ENCODE results near the gene ZC3H8. TPM values are rescaled to one million over a fixed set of nuclear protein-coding genes. Genes with fewer than 3 reads are reported as not detected.

Gene ZC3H8
- total RNA-seq, 1 donor, result 17.4 TPM

DNA sequence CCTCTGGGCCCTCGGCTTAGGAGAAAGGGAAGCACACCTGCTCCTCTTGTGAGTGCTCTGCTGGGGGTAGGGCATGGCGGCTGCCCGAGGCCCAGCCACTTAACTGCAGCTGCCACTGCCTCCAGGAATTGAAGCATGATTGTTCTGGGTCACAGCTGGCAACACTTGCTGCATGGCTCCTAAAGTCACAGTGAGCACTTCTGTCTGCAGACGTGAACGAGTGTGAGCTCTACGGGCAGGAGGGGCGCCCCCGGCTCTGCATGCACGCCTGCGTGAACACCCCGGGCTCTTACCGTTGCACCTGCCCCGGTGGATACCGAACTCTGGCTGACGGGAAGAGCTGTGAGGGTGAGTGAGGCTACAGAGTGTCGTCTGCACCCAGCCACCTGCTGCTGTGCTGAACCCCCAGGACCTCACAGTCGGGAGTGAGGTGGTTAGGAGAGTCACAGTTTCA, 72.2 kb downstream of the ZC3H8 start:
- H3K4me3 ChIP-seq (ENCODE audit: low read depth, low read length), result no peak overlapping the region
- no peak for DNase-seq (ENCODE audit: low read depth)
- TF ChIP-seq, protein P1, sequence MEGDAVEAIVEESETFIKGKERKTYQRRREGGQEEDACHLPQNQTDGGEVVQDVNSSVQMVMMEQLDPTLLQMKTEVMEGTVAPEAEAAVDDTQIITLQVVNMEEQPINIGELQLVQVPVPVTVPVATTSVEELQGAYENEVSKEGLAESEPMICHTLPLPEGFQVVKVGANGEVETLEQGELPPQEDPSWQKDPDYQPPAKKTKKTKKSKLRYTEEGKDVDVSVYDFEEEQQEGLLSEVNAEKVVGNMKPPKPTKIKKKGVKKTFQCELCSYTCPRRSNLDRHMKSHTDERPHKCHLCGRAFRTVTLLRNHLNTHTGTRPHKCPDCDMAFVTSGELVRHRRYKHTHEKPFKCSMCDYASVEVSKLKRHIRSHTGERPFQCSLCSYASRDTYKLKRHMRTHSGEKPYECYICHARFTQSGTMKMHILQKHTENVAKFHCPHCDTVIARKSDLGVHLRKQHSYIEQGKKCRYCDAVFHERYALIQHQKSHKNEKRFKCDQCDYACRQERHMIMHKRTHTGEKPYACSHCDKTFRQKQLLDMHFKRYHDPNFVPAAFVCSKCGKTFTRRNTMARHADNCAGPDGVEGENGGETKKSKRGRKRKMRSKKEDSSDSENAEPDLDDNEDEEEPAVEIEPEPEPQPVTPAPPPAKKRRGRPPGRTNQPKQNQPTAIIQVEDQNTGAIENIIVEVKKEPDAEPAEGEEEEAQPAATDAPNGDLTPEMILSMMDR (IDR thresholded peaks at IDR 0.05; ENCODE audit: insufficient read depth, low read length), result no peak

DNA sequence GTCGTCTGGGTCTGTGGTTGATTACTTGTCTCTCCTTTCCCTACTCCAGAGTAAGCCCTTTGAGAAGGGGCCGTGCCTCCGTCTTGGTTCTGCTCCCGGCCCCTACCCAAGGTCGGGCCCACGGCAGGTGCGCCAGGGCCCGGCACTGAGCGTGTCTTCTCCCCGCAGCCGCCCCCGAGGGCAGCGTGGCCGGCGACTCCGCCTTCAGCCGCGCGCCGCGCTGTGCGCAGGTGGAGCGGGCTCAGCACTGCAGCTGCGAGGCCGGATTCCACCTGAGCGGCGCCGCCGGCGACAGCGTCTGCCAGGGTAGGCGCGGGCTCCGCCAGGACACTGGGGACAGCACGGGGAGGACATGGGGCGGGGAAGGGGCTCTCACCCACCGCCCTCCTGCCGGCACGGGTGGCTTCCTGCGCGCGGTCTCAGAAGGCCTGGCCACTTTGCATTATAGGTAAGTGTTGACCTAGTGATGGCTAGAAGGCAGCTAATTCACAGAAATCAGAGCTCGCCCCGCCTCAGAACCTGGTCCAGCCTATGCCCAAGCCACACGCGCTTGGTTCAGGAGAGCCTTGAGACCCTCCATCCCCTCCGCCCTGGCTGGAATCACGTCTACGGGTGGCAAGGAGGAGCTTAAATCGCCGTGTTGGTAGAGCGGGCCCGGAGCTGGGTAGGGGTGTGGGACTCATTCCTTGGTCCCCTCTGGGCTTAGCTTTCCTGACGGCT, 73.1 kb downstream of the ZC3H8 start:
- TF ChIP-seq, protein P1 (IDR thresholded peaks at IDR 0.05; ENCODE audit: insufficient read depth, low read length), result no peak
- no peak for DNase-seq (ENCODE audit: low read depth)
- H3K4me3 ChIP-seq (ENCODE audit: low read depth, low read length), result no peak overlapping the region

DNA sequence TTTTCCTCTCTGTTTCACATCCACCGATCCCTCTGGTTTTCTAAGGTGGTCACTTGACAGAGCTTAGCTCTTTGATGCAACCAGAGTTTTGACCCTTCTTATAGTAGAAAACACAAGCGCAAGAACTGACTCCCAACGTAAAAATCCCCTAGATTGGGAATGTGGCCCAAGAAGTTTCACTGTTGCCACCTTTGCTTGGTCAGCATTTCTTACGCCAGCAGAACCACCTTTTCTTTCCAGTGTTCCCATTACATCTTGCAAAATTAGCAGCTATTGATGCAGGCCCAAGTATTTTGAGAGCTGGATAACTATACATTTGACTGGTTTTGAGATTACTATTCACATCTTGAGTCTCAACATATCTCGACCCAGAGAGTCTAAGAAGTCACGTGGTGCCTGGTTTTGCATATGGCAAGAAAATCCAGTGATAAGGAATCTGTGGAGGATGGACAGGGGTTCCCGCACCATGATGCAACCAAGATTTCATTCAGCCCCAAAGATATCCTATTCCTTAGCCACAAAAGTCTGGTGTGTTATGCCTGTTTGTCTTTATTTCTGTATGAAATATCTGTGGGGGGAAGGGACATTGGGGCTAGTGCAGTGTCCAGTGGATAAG, 78.8 kb downstream of the ZC3H8 start:
- TF ChIP-seq, protein P1 (IDR thresholded peaks at IDR 0.05; ENCODE audit: insufficient read depth, low read length), result no peak
- no peak for DNase-seq (ENCODE audit: low read depth)
- no peak overlapping the region for H3K4me3 ChIP-seq (ENCODE audit: low read depth, low read length)

DNA sequence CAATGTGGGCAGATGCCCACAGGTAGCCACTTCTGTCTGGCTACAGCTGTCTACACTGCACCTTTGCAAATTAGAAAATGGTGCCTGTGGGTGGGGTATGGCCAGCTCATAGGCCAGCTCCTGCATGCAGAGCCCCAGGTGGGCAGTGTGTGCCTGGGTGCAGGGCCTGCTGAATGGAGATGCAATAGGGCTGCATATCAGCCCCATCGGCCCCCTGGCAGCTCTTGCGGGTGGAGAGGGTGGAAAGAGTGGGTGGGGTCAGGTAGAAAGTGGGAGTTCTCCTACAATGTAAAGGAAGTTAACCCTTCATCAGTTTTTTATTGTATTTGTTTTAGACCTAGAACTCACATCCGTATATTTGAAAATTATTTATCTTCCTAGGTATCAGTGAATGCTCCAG, 79.5 kb downstream of the ZC3H8 start:
- DNase-seq (ENCODE audit: low read depth), result no peak
- TF ChIP-seq, protein P1 (IDR thresholded peaks at IDR 0.05; ENCODE audit: insufficient read depth, low read length), result no peak
- no peak overlapping the region for H3K4me3 ChIP-seq (ENCODE audit: low read depth, low read length)

DNA sequence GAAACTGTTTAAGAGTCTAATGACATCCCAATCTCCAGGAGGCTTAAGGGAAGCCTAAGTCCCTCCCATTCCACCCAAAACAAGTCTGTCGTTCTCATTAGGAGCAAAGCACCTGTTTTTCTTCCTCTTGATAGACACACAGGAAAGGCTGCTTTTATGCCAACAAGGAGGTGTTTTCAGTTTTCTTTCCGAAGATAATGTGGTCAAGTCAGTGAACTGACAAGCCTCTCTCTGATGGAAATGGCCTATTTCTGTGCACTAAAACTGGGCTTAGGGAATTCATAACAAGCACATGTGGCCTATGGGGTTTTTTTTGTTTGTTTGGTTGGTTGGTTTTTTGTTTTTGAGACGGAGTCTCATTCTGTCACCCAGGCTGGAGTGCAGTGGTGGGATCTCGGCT, 80.5 kb downstream of the ZC3H8 start:
- TF ChIP-seq, protein P1 (IDR thresholded peaks at IDR 0.05; ENCODE audit: insufficient read depth, low read length), result no peak
- H3K4me3 ChIP-seq (ENCODE audit: low read depth, low read length), result no peak overlapping the region
- no peak for DNase-seq (ENCODE audit: low read depth)

DNA sequence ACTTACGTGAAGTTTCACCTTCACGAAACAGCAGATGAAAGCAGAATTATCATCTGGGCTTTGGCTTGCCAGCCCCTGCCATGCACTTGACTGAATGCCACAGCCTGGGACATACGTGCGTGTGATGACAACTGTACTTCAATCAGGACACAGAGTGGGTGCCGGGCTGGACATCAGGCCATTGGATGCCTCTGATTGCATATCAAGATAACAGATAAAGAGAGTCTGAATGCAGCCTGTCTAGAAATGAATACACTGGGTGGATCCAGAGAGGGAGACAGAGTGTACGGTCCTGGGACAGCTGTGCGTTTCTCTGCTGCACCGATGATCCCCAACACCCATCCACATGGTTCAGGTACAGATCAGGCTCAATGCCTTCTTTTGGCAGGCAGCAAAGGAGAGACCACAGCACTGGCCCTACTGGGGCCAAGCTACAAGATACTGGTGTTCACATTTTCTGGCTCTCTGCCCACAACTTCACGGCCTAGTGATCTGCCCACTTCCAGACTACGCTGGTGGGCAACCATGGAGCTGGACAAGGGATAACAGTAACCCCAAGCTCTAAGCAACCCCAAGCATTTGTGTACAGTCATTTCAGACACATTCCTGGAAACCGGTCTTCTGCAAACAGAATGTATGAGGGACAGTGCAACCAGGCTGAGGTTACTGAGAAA, 81.1 kb downstream of the ZC3H8 start:
- TF ChIP-seq, protein P1 (IDR thresholded peaks at IDR 0.05; ENCODE audit: insufficient read depth, low read length), result no peak
- DNase-seq (ENCODE audit: low read depth), result no peak
- no peak overlapping the region for H3K4me3 ChIP-seq (ENCODE audit: low read depth, low read length)
